ENCODE measurements around the gene FERMT1. TPM values are rescaled to one million over a fixed set of nuclear protein-coding genes. Genes with fewer than 3 reads are reported as not detected.
A peak's percentile ranks its signal among the peaks of the same experiment; 100 is the strongest.

Gene FERMT1
- total RNA-seq, 1 donor from 2014 or later, result 2.4 TPM

GRCh38 chr20:6044115-6044514, 78.7 kb downstream of the FERMT1 start:
- no peak for DNase-seq
- ATAC-seq, result peak; percentile 20
- Histone ChIP-seq H3K4me1 (no peaks in the 10 kb centered on the region), H3K4me3 (no peak overlapping the region), H3K36me3 (peaks cover 25% of the 10 kb centered on the region), H3K27me3 (no peaks in the 10 kb centered on the region), H3K27ac (no peak overlapping the region), H3K9me3 (no peaks in the 10 kb centered on the region)
- no peak for TF ChIP-seq CTCF (IDR thresholded peaks at IDR 0.05)
- intact Hi-C loops (cut with DNase I), result no loop called here

GRCh38 chr20:6041808-6042265, 81.0 kb downstream of the FERMT1 start:
- no peaks in the 10 kb centered on the region for H3K4me1 ChIP-seq
- TF ChIP-seq CTCF (IDR thresholded peaks at IDR 0.05), result no peak
- H3K4me3 ChIP-seq, result no peak overlapping the region
- no peak overlapping the region for H3K27ac ChIP-seq
- H3K36me3 ChIP-seq, result peaks cover 45% of the 10 kb centered on the region
- ATAC-seq (peak; percentile 30), DNase-seq (no peak)
- H3K27me3 ChIP-seq, result no peaks in the 10 kb centered on the region
- H3K9me3 ChIP-seq, result no peaks in the 10 kb centered on the region
- intact Hi-C loops (cut with DNase I), result no loop called here

GRCh38 chr20:6040958-6041807, 81.6 kb downstream of the FERMT1 start:
- no peaks in the 10 kb centered on the region for H3K9me3 ChIP-seq
- ATAC-seq (peak; percentile 19), DNase-seq (no peak)
- TF ChIP-seq CTCF (IDR thresholded peaks at IDR 0.05), result no peak
- no peaks in the 10 kb centered on the region for H3K27me3 ChIP-seq
- no peak overlapping the region for H3K27ac ChIP-seq
- H3K4me3 ChIP-seq, result no peak overlapping the region
- intact Hi-C loops (cut with DNase I), result no loop called here
- peaks cover 52% of the 10 kb centered on the region for H3K36me3 ChIP-seq
- no peaks in the 10 kb centered on the region for H3K4me1 ChIP-seq

- Histone ChIP-seq H3K4me3 (no peak overlapping the region), H3K4me1 (no peaks in the 10 kb centered on the region), H3K36me3 (peaks cover 58% of the 10 kb centered on the region), H3K9me3 (no peaks in the 10 kb centered on the region), H3K27ac (no peak overlapping the region), H3K27me3 (no peaks in the 10 kb centered on the region)
- intact Hi-C loops (cut with DNase I), result no loop called here
- DNase-seq, result no peak
- no peak for TF ChIP-seq CTCF (IDR thresholded peaks at IDR 0.05)
- ATAC-seq, result no peak
Measured at GRCh38 chr20:6040540-6040939, 82.3 kb downstream of the FERMT1 start.

DNA sequence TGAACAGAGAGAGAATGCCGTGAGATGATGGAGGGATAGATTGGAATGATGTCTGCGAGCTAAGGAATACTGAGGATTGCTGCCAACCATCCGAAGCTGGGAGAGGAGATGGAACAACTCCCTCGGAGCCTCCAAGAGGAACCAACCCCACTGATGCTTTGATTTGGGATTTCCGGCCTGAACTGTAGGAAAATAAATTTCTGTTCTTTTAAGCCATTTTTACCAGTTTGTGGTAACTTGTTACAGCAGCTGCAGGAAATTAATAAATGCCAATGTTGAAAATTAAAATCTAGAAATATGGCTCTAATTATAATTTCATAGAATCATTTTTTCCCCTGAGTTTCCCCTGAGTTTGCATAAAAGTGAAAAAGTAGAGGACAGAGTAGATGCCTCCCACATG, 83.1 kb downstream of the FERMT1 start:
- intact Hi-C loops (cut with DNase I), result no loop called here
- ATAC-seq (no peak), DNase-seq (no peak)
- no peak overlapping the region for H3K4me3 ChIP-seq
- peaks cover 4% of the 10 kb centered on the region for H3K4me1 ChIP-seq
- H3K9me3 ChIP-seq, result no peaks in the 10 kb centered on the region
- TF ChIP-seq CTCF (IDR thresholded peaks at IDR 0.05), result no peak
- no peak overlapping the region for H3K27ac ChIP-seq
- no peaks in the 10 kb centered on the region for H3K27me3 ChIP-seq
- peaks cover 66% of the 10 kb centered on the region for H3K36me3 ChIP-seq
